Forelimb muscle (tissue), 1 donor: Measurements from ENCODE around the gene SRSF5. TPM values are rescaled to one million over a fixed set of nuclear protein-coding genes. Genes with fewer than 3 reads are reported as not detected.

Experiments used
- DNase-seq: peaks from one replicate; pipeline ENCODE4 v3.0.0-alpha.2; 2013; ENCODE audit warnings: low read depth
- polyA plus RNA-seq: library from polyadenylated mRNA; unstranded; fragments of 120-200 nt; gene quantifications from one replicate; pipeline ENCODE4 v1.2.1, GENCODE V29; 2013; ENCODE audit not compliant: insufficient read length

SRSF5 gene
- polyA plus RNA-seq, 1 donor: 281 TPM

DNA sequence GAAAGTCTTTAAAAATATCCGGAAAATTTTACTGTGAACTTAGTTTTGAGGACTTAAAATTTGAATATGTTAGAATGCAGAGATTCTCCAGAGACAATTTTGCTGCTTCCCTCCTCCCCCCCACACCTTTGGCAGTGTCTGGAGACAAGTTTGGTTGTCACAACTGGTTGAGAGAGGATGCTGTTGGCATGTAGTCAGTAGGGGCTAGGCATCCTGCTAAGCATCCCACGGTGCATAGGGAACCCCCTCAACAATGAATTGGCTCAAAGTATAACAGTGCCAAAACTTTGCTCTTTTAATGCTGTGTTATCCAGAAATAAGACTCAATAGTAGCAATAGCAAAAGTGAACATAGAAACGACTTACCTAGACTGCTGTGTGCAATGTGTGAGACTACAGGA lies 3.6 kb downstream of the SRSF5 start:
- DNase-seq: no peak

DNA sequence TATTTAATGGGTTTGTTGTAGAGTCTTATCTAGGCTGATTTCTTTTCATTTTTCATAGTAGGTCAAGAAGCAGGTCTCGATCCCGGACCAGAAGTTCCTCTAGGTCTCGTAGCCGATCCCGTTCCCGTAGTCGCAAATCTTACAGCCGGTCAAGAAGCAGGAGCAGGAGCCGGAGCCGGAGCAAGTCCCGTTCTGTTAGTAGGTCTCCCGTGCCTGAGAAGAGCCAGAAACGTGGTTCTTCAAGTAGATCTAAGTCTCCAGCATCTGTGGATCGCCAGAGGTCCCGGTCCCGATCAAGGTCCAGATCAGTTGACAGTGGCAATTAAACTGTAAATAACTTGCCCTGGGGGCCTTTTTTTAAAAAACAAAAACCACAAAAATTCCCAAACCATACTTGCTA lies 4.2 kb downstream of the SRSF5 start:
- no peak for DNase-seq

DNA sequence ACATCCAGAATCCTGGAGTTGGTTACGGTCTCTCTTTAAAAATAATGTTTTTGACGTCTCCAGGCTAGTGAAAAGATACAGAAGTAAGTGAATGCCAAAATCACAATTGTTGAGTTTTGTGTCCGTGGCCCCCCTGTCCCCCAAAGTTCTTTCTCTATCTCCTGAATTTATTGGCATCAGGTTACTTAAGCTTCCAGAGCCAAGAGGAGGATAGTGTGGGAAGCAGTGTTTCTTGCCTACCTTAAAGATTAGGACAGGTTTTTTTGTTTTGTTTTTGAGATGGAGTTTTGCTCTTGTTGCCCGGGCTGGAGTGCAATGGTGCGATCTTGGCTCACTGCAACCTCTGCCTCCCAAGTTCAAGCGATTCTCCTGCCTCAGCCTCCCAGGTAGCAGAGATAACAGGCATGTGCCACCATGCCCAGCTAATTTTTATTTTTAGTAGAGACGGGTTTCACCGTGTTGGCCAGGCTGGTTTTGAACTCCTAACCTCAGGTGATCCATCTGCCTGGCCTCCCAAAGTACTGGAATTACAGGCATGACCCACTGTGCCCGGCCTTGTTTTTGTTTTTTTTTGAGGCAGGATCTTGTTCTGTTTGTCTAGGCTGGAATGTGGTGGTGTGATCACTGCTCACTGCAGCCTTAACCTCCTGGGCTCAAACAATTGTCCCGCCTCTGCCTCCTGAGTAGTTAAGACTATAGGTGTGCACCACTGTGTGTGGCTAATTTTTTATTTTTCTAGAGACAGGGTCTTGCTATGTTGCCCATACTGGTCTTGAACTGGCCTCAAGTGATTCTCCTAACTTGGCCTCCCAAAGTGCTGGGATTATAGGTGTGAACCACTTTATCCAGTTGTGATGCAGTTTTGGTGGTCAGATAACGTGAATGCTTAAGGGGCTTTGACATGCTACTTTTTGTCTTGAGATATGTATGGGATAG lies 5.4 kb downstream of the SRSF5 start:
- DNase-seq: no peak

DNA sequence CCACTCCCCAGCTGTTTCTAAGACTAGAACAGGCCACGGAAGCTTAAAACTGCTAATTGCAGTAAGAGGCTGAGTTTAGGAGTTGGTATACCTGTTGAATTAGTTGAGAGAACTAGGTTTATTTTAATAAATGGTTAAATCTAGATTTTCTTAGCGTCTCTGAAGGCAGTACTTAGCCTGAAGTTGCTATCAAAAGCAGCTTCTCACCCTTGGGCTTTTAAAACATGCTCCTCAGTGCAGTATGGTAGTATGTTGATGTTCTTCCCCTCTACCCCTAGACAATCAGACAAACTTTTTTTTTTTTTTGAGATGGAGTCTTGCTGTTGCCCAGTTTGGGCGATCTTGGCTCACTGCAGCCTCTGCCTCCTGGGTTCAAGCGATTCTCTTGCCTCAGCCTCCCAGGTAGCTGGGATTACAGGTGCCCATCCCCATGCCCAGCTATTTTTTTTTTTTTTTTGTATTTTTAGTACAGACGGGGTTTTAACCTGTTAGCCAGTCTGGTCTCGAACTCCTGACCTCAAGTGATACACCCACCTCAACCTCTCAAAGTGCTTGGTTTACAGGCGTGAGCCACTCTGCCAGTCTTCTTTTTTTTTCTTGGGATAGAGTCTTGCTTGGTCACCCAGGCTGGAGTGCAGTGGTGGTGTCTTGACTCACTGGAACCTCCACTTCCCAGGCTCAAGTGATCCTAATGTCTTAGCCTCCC lies 6.8 kb downstream of the SRSF5 start:
- no peak for DNase-seq

DNA sequence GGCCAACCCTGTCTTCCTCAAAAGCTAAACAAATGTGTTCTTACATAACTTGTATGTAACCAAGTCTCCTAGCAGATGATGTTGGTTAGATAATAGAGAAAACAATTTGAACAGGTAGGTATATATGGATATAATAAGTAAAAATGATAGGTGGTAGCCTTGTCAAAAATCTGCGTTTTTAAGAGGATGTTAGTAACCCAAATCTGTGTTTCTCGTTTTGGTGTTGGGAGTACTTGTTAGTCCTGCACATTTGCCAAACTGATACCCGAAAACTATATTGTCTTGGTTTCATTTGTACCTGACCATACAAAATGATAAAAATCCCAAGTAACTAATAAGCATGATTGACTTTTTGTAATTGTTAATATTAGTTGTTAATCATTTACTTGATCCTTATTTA lies 8.1 kb downstream of the SRSF5 start:
- DNase-seq: no peak

DNA sequence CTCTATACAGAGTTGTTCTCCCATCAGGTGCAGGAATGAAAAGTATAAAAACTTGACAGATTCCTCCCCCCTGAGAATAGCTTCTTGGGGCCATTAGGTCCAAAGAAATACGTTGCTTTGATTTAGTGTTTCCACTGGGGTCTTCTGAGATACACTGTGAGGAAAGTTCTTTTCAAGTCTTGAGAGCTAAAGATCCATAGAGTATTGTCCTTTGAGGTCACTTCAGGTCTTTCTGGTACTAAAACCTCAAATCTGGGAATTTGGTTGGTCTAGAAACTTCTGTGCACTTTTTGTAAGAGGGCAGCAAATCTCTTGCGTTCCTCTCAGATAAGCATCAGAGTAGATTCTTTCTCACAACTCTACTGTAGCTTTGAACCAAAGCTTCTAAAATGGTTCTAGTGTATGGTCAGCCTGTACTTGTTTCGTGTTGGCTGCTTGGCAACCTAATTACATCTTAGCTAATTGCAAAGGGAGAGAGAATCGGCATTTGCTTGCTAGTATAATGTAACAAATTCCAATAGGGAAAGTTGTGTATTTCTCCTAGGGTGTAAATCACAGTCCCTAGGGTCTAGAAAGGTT lies 10.0 kb downstream of the SRSF5 start:
- DNase-seq: no peak

DNA sequence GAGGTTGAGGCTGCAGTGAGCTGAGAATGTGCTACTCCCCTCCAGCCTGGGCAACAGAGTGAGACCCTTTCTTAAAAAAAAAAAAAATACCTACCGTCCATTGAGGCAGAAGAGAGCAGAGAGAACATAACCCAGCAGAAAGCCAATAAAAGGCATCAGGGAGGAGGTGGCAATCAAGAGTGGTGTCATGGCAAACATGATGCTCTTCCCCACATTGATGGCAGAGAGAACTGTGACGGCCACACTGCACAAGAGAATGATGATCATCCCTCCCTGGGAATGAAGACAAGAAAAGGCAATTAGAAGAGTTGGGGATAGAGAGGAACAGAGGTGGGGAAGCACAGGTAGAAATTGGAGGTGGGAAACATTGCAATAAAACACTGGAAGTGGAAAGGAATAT lies 12.1 kb downstream of the SRSF5 start:
- DNase-seq: no peak

DNA sequence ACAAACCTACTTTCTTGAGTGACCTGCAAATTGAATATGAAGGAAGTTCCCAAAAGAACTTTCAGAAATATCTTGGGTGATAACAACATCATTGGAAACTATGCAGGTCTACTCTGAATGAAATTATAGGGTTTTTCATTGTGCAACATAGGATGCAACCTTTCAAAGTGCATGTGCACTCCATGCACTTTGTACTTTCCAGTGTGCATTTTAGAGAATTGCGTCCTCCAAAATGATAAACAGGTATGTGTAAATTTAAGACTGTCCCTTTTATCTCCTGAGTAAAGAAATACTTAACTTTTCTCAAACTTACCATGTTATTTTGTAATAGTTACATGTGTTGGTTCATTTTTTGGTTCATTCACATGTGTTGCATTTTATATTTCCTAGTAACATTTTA lies 13.2 kb downstream of the SRSF5 start:
- no peak for DNase-seq

DNA sequence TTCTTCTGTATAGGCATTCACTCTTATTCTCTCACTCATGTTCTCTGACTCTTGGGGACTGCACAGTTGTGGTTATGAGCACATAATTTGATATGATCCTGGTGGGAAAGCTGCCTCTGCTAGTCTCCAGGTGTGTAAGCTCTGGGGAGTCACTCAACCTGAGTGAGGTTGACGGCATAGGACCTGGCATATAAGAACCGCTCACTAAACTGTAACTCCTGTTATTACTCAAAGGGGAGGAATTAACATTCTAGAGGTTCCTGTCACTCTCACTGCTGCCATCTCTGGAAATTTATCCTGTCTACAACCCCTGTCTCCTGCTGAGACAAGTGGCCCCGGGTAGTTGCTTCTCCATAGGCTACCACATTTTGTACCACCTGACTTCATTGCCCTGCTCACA lies 14.0 kb downstream of the SRSF5 start:
- DNase-seq: no peak

DNA sequence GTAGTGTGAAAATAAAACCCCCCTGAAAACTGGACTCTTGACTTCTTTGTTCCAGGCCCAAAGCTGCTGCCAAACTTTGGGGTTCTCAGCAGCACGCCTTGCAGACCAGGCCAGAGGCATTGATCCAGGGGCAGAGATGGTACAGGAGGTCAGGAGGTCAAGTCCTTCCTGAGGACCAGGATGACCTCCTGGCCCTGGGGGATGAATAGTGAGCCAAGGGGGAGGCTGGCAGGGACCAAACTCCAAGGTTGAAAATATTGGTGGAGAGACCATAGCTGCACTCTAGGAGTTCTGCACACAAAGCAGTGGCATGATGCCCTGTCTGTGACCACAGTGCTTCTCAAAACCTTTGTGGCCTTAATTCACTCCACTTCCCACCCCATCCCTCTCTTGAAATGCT lies 18.0 kb downstream of the SRSF5 start:
- no peak for DNase-seq

DNA sequence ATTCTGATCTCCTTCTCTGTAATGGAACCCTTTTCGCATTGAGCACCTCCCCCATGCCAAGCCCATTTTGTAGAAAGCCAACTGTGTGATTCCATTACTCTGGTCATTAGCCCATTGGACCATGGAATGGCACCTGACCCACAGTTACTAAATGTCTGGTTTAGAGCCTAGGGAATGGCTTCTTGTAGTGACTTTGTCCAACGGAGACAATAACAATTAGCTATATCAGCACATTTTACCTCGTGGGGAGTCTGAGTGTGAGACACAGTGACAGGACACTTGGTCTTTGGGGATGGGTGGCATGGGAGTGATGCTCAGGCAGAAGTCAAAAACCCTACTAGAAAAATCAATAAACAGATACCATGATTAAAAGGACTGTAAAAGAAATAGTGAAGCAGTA lies 19.7 kb downstream of the SRSF5 start:
- no peak for DNase-seq

DNA sequence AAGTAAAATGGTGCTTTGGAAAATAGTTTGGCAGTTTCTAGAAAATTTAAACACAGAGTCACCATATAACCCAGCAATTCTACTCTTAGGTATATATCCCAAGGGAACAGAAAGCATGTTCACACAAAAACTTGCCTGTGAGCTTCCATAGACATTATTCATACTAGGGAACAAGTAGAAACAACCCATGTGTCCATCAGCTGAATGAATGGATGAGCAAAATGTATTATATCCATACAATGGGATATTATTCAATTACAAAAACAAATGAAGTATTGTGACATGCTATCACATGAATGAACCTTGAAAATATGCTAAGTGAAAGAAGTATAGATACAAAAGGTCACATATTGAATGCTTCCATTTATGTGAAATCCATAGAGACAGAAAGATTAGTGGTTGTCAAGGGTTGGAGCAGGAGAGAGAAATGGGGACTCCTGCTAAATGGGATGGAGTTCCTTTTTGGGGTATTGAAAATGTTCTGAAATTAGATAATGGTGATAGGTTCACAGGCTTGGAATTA lies 22.2 kb downstream of the SRSF5 start:
- no peak for DNase-seq

DNA sequence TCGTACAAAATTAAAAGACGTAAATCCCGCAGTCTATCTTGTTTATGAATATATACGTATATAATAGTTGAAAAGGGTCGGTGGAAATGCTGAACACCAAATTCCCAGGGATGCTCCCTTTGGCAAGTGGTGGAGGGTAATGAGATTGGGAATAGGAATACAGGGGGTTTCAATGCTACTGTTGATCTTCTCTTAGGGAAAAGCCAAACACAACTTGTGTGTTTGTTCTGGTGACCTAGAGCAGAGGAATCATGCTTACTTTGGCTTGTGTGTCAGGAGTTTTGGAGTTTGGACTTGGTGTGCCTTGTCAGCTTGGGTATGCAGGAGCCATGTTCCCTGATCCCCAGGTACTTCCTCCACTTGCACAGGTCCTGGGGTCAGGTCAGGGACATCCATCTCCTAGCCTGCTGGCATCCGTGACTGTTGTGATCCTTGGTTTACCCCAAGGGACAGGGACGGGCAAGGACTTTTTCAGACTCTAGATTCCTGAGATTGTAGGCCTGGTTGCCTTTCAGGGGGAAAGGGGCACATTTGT lies 26.0 kb downstream of the SRSF5 start:
- DNase-seq: no peak

DNA sequence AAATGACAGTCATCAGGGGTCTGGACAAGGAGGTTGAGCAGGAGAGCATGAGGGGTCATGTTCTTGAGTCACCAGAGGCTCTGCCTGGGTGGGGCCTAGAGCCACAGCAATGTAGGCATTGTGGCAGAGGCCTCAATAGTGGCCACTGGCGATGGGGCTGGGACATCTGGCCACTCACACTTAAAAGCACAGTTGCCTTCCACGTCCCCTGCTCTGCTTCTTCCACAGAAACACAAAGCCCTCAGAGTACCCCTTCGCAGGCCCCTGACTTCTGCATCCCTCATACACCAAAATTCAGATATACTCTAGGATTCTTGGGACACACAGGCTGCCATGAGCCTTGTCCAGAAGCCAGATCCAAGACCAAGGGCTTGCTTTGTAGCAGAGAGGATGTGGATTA lies 27.8 kb downstream of the SRSF5 start:
- DNase-seq: no peak

DNA sequence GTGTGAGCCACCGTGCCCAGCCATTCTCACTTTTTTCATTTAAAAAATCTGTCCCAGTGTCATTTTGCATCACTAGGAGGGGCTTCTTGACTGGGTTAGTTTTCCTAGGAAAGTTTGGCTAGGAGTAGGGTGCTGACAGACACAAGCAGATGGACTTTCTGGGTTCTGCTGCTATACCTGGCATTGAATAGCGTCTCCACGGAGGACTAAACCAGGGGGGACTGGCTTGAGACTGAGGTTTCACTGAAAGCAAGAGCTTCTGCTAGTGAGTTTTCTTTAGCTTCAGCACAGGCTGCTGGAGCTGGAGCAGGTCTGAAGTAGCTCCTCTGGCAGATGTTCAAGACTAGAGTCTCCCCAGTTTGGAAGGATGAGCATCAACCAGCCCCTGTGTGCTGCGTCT lies 28.7 kb downstream of the SRSF5 start:
- DNase-seq: no peak

DNA sequence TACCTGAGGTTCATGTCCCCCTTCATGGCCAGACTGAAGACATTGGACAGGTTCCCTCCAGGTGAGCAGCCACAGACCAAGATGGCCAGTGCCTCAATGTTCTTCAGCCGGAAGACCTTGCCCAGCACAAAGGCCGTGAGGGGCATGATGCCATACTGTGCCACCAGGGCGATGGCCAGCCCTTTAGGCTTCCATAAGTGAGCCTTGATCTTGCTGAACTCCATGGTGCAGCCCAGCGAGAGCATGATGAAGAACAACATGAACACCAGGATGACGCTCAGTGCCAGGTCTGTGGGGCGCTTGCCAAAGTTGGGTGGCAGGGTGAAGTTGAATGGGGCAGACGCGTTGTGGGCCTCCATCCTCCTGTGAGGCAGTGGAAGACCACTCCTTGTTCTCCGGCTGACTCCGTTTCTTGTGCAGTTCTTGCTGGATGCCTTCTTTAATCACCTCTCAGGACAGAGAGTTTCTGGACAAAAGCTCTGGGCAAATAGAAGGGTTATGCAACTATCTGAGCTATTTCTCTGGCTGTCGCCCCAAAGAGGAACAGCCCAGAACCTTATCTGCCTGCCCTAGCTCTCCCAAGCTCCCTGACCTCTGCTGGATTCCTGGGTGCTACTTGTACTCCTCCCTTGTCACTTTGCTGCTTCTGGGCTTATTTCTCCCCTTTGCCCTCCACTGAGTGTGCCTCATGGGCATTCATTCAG lies 30.0 kb downstream of the SRSF5 start, which contains the start of gene SLC10A1:
Gene SLC10A1 (minus strand): TSS at position 445 of the 704 bp plus-strand sequence. CDS start 86 bp downstream, at position 359.
- DNase-seq: no peak

DNA sequence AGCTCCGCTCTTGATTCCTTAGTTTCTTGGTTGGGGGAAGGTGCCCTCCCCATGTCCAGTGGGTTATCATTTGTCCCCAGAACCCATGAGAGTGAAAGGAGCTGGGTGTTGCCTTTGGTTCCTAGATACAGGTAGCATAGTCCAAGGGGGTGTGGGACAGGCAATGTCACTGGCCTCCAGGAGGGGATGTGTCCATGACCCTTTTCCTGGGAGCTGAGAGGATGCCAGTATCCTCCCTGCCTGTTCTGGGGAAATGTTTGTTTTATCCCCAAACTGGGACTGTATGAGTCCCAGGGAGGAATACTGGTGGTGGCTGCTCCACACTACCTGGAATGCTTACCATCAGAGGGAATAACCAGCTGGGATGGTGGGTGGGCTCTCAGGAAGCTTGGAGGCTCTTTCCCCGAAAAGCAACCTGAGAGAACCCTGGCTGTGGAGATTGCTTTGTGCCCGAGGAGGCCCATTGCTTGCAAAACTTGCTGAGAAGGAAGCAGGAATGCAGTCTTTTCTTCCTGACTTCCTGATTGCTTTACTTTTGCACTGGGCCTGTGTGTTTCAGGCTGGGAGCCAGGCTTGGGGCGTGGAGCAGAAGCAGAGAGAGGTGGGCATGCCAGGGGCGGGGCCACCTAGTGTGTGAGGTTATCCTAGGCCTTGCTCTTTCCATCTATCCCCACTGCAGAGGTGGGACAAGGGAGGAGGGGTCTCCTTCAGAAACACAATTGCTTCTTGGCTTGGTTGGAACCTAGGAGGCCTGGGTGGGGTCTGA lies 30.8 kb downstream of the SRSF5 start:
- DNase-seq: no peak

DNA sequence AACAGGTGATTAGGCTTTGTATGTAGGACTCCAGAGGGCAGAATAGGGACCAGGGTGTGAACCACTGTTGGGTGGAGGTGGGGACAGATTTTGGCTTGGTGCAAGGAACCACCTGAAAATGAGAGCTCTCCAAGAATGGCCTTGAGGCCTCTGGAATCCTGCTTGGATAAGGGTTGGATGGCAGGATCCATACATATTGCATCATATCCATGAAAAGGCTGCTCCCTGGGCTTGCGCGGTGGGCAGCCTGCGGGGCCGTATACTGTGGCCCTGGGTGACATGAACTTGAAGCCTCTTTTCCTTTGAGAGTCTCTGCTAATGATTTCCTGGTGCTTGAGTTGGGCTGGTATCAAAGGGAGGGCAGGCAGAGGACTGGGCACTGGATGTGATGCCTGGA lies 31.4 kb downstream of the SRSF5 start:
- DNase-seq: no peak

DNA sequence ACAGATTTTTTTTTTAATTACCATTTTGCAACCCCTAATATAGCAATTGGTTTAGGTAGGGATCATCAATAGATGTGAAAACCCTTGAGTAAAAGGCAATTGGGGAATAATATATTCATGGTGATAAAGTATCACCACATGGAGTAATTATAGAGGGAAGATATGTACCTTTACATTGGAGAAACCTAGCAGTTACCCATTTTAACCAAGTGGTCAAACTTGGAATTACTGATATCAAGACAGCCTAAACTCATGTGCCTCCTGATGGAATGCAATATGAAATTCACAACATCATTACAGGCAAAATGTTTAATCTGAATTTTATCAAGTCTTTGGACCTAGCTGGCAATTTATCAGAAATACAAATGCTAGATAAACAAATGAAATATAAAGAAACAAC lies 36.8 kb downstream of the SRSF5 start:
- DNase-seq: no peak

DNA sequence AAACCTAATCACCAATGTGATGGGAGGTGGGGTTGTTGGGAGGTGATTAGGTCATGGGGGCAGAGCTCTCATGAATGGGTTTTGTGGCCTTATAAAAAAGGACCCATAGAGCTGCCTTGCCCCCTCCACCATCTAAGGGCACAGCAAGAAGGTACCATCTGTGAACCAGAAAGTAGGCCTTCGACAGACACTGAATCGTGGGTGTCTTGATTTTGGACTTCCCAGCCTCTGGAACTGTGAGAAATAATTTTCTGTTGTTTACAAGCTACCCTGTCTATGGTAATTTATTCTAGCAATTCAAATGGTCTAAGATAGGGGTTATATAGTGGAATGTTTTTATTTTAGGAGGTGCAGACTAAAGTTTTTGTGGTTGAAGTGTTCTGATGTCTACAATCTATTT lies 38.0 kb downstream of the SRSF5 start:
- DNase-seq: no peak

DNA sequence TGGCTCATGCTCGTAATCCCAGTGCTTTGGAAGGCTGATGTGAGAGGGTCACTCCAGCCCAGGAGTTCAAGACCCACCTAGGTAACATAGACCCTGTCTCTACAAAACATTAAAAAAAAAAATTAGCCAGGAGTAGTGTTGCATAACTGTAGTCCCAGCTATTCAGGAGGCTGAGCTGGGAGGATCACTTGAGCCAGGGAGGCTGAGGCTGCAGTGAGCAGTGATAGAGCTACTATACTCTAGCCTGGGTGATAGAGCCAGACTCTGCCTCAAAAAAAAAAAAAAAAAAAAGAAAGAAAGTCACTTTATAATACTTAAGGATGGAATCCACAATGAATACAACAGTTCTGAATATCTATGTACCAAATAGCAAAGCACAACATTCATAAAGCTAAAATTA lies 40.2 kb downstream of the SRSF5 start:
- DNase-seq: no peak
